RWPE2 (cell line): ENCODE measurements around the gene METTL1.

Source experiments
- ATAC-seq: fragments of 200-7000 bp; cut with Tn5 transposase; 3 replicates; pipeline ENCODE4 v1.9.1; 2021; ENCODE audit warnings: low read depth
- DNase-seq: peaks from one replicate; pipeline ENCODE4 v3.0.0-alpha.2; 2020; ENCODE audit warnings: low spot score
- H3K27ac ChIP-seq: fragments of 450-650 bp; 2 replicates; pipeline ENCODE4 v1.5.1; 2017; ENCODE audit warnings: mild to moderate bottlenecking; ENCODE audit not compliant: poor library complexity, severe bottlenecking
- H3K27me3 ChIP-seq: fragments of 250-450 bp; sonication (Bioruptor Pico); 2 replicates; pipeline ENCODE4 v1.5.1; 2021; ENCODE audit warnings: mild to moderate bottlenecking, moderate library complexity; ENCODE audit not compliant: insufficient read depth, poor library complexity, severe bottlenecking
- H3K36me3 ChIP-seq: fragments of 250-450 bp; sonication (Bioruptor Pico); 2 replicates; pipeline ENCODE4 v1.5.1; 2020; ENCODE audit warnings: low read depth, mild to moderate bottlenecking, moderate library complexity
- H3K4me1 ChIP-seq: fragments of 250-450 bp; sonication (Bioruptor Pico); 2 replicates; pipeline ENCODE4 v1.5.1; 2021; ENCODE audit warnings: mild to moderate bottlenecking, moderate library complexity; ENCODE audit not compliant: insufficient read depth, poor library complexity, severe bottlenecking
- H3K4me3 ChIP-seq: fragments of 250-450 bp; sonication (Bioruptor Pico); 2 replicates; pipeline ENCODE4 v1.5.1; 2021; ENCODE audit warnings: mild to moderate bottlenecking, moderate library complexity; ENCODE audit not compliant: severe bottlenecking
- H3K9me3 ChIP-seq: fragments of 250-450 bp; sonication (Bioruptor Pico); 2 replicates; pipeline ENCODE4 v1.5.1; 2021; ENCODE audit warnings: mild to moderate bottlenecking, moderate library complexity; ENCODE audit not compliant: severe bottlenecking
- CTCF ChIP-seq: fragments of 450-650 bp; IDR thresholded peaks from one replicate; pipeline ENCODE4 v1.5.1; 2017; ENCODE audit warnings: mild to moderate bottlenecking, moderate library complexity; ENCODE audit not compliant: poor library complexity, severe bottlenecking

Gene METTL1

GRCh38 chr12:57758552-57759359 is 13.1 kb downstream of the METTL1 start:
- Histone ChIP-seq H3K9me3 (no peaks in the 10 kb centered on the region), H3K4me3 (no peak overlapping the region), H3K36me3 (peaks cover 32% of the 10 kb centered on the region), H3K4me1 (peaks cover 5% of the 10 kb centered on the region), H3K27ac (no peak overlapping the region), H3K27me3 (no peaks in the 10 kb centered on the region)
- TF ChIP-seq CTCF: no peak
- DNase-seq (no peak), ATAC-seq (no peak)

GRCh38 chr12:57757771-57758170 is 14.1 kb downstream of the METTL1 start:
- Histone ChIP-seq H3K27me3 (no peaks in the 10 kb centered on the region), H3K4me1 (peaks cover 6% of the 10 kb centered on the region), H3K4me3 (no peak overlapping the region), H3K9me3 (no peaks in the 10 kb centered on the region), H3K27ac (no peak overlapping the region), H3K36me3 (peaks cover 22% of the 10 kb centered on the region)
- no peak for TF ChIP-seq CTCF
- DNase-seq (no peak), ATAC-seq (no peak)

- Histone ChIP-seq H3K4me3 (peak overlapping the region; percentile 78), H3K36me3 (peaks cover 11% of the 10 kb centered on the region), H3K4me1 (peaks cover 8% of the 10 kb centered on the region), H3K27me3 (no peaks in the 10 kb centered on the region), H3K27ac (peak overlapping the region; percentile 65), H3K9me3 (no peaks in the 10 kb centered on the region)
- no peak for DNase-seq
- TF ChIP-seq CTCF: peak; percentile 93
- ATAC-seq: 0 out of 3 replicates have a peak, but pooled peaks have one; percentile 26
Measured at GRCh38 chr12:57756406-57757341, 15.2 kb downstream of the METTL1 start.

- ATAC-seq (peak; percentile 10; the same call in 2 of the 3 replicates), DNase-seq (no peak)
- H3K36me3 ChIP-seq: peaks cover 18% of the 10 kb centered on the region
- peak overlapping the region; percentile 65 for H3K27ac ChIP-seq
- no peaks in the 10 kb centered on the region for H3K27me3 ChIP-seq
- TF ChIP-seq CTCF: no peak
- H3K4me1 ChIP-seq: peaks cover 8% of the 10 kb centered on the region
- no peaks in the 10 kb centered on the region for H3K9me3 ChIP-seq
- H3K4me3 ChIP-seq: peak overlapping the region; percentile 78
Measured at GRCh38 chr12:57755454-57756372, 16.2 kb downstream of the METTL1 start.
